Measurements from ENCODE around the gene FAM210A.

DNA sequence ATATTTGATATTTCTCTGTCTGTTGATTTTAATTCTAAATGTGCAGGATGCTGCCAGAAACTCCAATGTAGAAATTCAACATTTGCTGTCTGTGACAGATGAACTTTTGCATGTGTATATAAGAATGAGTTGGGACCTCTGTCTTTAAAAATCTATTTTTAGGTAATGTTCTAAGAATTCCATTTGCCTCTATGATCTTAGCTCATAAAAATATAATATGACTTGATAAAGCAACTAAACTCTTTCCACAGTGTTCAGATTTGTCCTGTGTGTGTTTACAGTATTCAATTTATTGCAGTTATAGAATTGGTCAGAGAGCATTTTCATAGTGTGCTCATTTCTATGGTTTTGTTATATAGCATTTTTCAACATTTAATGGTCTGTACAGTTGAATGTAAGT lies 33.7 kb upstream of the FAM210A start:
- no peak for TF ChIP-seq POLR2A (IDR thresholded peaks at IDR 0.05)
- TF ChIP-seq, protein P1, sequence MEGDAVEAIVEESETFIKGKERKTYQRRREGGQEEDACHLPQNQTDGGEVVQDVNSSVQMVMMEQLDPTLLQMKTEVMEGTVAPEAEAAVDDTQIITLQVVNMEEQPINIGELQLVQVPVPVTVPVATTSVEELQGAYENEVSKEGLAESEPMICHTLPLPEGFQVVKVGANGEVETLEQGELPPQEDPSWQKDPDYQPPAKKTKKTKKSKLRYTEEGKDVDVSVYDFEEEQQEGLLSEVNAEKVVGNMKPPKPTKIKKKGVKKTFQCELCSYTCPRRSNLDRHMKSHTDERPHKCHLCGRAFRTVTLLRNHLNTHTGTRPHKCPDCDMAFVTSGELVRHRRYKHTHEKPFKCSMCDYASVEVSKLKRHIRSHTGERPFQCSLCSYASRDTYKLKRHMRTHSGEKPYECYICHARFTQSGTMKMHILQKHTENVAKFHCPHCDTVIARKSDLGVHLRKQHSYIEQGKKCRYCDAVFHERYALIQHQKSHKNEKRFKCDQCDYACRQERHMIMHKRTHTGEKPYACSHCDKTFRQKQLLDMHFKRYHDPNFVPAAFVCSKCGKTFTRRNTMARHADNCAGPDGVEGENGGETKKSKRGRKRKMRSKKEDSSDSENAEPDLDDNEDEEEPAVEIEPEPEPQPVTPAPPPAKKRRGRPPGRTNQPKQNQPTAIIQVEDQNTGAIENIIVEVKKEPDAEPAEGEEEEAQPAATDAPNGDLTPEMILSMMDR (IDR thresholded peaks at IDR 0.05) = no peak

Measured in uterus (tissue), 2 donors.